HEK293T (cell line): ENCODE measurements around the gene TP53RK.

Experiments
- ARNT ChIP-seq: fragments of 450-650 bp; IDR thresholded peaks from 2 replicates; pipeline ENCODE4 v1.6.1; 2017; ENCODE audit warnings: mild to moderate bottlenecking
- FOXM1 ChIP-seq: fragments of 450-650 bp; IDR thresholded peaks from 2 replicates; pipeline ENCODE4 v1.6.1; 2017; ENCODE audit warnings: mild to moderate bottlenecking, borderline replicate concordance

DNA sequence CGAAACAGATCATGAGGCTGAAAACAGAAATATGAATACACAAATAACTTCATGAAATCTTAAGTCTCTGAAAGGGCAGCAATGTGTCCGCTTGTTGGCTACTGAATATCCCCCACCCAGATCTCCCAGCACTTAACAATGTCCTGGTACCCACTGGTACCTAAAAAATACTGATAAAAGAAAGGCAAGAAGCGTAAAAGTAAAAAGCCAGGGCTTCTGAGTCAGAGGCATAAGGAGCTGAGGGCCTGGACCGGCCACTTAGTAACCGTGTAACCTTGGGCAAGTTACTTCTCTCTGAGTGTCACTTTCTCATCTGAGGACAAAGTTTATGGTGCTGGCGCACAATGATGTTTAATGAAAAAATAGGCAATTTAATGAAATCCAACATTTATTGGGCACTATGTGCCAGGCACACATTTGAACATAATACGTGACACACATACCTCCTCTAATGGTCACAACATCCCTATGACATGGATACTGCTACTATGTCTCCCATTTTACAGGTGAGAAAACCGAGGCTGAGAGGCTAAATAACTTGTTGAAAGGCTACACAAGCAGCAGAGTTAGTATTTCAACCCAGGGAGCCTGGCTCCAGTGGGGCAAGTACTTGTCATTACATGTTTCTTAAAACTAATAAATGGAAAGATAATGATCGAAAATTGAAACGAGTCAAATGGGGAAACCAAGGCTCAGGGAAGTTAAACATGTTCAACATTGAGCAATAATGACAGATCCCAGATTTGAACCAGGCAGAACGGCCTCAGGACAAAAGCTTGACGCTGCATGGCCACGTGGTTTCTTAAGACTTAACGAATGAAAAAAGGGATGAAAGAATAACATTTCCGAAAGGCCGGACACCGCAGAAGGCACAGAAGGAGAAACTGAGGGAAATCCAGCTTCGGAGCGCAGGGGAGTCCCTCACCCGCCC lies 828 bp downstream of the TP53RK start:
- TF ChIP-seq ARNT (no peak), FOXM1 (no peak)
